GM12878 (cell line): ENCODE measurements around the gene DNAI7. TPM values are rescaled to one million over a fixed set of nuclear protein-coding genes. Genes with fewer than 3 reads are reported as not detected.

Source experiments
- EZH2 ChIP-seq: IDR thresholded peaks from 2 replicates; pipeline ENCODE4 v1.6.1; 2012; ENCODE audit warnings: low read depth, mild to moderate bottlenecking, control low read depth, inconsistent platforms, low read length, borderline replicate concordance; ENCODE audit not compliant: control insufficient read depth
- GABPA ChIP-seq: IDR thresholded peaks from 2 replicates; pipeline ENCODE4 v1.6.1; 2014; ENCODE audit warnings: antibody characterized with exemption, low read depth, mild to moderate bottlenecking, inconsistent platforms
- LARP7 ChIP-seq: fragments of 450-650 bp; IDR thresholded peaks from 2 replicates; pipeline ENCODE4 v1.6.1; 2017; ENCODE audit warnings: mild to moderate bottlenecking
- MYB ChIP-seq: fragments of 150-350 bp; IDR thresholded peaks from 2 replicates; pipeline ENCODE4 v1.6.1; 2014; ENCODE audit warnings: mild to moderate bottlenecking, low read depth, low read length, borderline replicate concordance
- NBN ChIP-seq: fragments of 450-650 bp; IDR thresholded peaks from 2 replicates; pipeline ENCODE4 v1.6.1; 2016
- NR2C2 ChIP-seq: IDR thresholded peaks from 2 replicates; pipeline ENCODE4 v1.6.1; 2011; ENCODE audit warnings: borderline replicate concordance, low read depth; ENCODE audit not compliant: control insufficient read depth, insufficient read length
- NRF1 ChIP-seq: conservative IDR thresholded peaks from 2 replicates; pipeline ENCODE4 v1.6.1; 2011; ENCODE audit warnings: mild to moderate bottlenecking, low read depth, low read length, improper control_type of control experiment
- POLR2A ChIP-seq: IDR thresholded peaks from 2 replicates; pipeline ENCODE4 v1.6.1; 2011; ENCODE audit warnings: low read depth, mild to moderate bottlenecking, low read length
- SMC3 ChIP-seq: IDR thresholded peaks from 2 replicates; pipeline ENCODE4 v1.6.1; 2011; ENCODE audit warnings: low read length, improper control_type of control experiment, borderline replicate concordance
- SP1 ChIP-seq: IDR thresholded peaks from one replicate; pipeline ENCODE4 v1.6.1; 2011; ENCODE audit warnings: low read depth, low read length
- TCF12 ChIP-seq: IDR thresholded peaks from 2 replicates; pipeline ENCODE4 v1.6.1; 2011; ENCODE audit warnings: low read depth, mild to moderate bottlenecking, low read length
- ZNF274 ChIP-seq: IDR thresholded peaks from one replicate; pipeline ENCODE4 v1.8.0; 2011; ENCODE audit not compliant: insufficient read length, insufficient read depth
- polyA plus RNA-seq, 11 experiments: library from polyadenylated mRNA; depleted of rRNA in 4 of 11; unstranded in 6 of 11; stranded (reverse) in 5 of 11; fragments of >200 nt; fragmentation: Nextera tagmentation in 4 of 11; fragmentation: Illumina TruSeq in 1 of 11; extraction: Ambion mirVana in 4 of 11; extraction: Trizol in 1 of 11; gene quantifications; 1 replicate in 1 of 11; 2 replicates in 10 of 11; pipeline versions ENCODE4 v1.2.1 to v1.2.3, GENCODE V29; 2011 to 2016; ENCODE audit warnings: inconsistent platforms in 2 of 11, missing spikeins in 2 of 11, low read depth in 1 of 11
- total RNA-seq, 4 experiments: library from RNA; depleted of rRNA in 3 of 4; stranded (reverse); fragments of >200 nt in 3 of 4; fragmentation: Illumina TruSeq in 1 of 4; extraction: Trizol in 1 of 4; gene quantifications; 2 replicates each; pipeline versions ENCODE4 v1.2.1 to v1.2.3, GENCODE V29; 2013 to 2021
- TF ChIP-seq, protein P1 (sequence below): fragments of 450-650 bp; IDR thresholded peaks from 2 replicates; pipeline ENCODE4 v1.6.1; 2017; ENCODE audit warnings: mild to moderate bottlenecking, low read depth, inconsistent platforms; ENCODE audit not compliant: poor library complexity, severe bottlenecking
- TF ChIP-seq, protein P2 (sequence below), 3 experiments: IDR thresholded peaks in 2 of 3; conservative IDR thresholded peaks in 1 of 3; 2 replicates each; pipeline ENCODE4 v1.5.1; 2011; ENCODE audit warnings: low read depth in 3 of 3, low read length in 3 of 3, mild to moderate bottlenecking in 3 of 3, control low read depth in 2 of 3, moderate library complexity in 2 of 3, inconsistent platforms in 1 of 3, mixed read lengths in 1 of 3; ENCODE audit not compliant: control insufficient read depth in 2 of 3, insufficient read depth in 1 of 3; ENCODE audit errors: extremely low read depth in 1 of 3
- TF ChIP-seq, protein P3 (sequence below): fragments of 450-650 bp; IDR thresholded peaks from 2 replicates; pipeline ENCODE4 v1.6.1; 2017; ENCODE audit warnings: low read depth, mild to moderate bottlenecking, moderate library complexity
- TF ChIP-seq, protein P4 (sequence below): fragments of 450-650 bp; IDR thresholded peaks from 2 replicates; pipeline ENCODE4 v1.6.1; 2017; ENCODE audit warnings: borderline replicate concordance

DNAI7 gene
- total and polyA plus RNA-seq, 10 of the 15 experiments (the other 5 are each of a cell fraction or from before 2014, with no cell fraction given) = 0.05 to 0.48 (median 0.13) TPM; not detected in 4

DNA sequence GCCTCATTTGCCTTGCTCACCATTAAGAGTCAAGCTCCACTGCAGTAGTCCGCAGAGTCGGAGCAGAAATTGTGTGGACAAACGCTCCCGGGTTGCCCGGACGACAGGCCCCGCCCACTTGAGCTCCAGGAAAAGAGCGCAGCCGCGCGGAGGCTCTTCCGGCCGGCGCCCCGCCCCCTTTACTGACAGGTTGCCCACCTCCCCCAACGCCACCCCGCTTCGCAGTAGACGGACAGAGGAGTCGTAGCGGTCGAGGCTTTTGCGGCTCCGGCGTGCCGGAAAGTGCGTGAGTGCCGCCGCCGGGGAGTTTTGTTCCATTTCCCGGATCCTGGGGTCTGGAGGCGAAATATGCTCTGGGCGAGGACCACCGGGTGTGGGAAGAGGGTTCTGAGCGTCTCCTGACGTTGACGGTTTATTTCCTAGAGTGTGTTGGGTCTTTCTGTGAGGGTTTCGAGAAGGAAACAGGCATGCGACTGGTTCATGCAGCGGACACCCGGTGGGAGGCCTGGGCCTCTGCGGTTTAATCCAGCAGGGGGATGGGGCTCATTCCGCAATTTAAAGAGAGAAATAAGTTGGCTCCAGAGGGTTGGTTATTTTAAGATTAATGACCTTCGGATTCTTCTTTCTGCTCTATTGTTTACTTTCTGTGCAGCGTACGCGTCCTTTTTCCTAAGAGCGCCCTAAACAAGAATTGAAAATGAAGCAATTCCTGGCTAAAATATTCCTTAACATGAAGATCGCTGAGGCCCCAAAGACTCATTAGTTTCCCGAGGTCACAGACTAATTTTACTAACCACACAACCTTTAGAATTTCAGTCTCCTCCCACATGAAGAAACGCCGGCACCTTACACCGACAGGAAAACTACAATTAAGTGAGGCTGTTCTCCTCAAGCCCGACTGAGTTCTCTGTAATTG, at the start of gene DNAI7, which contains the start of gene ETFRF1 (continued):
- TF ChIP-seq, protein P1, sequence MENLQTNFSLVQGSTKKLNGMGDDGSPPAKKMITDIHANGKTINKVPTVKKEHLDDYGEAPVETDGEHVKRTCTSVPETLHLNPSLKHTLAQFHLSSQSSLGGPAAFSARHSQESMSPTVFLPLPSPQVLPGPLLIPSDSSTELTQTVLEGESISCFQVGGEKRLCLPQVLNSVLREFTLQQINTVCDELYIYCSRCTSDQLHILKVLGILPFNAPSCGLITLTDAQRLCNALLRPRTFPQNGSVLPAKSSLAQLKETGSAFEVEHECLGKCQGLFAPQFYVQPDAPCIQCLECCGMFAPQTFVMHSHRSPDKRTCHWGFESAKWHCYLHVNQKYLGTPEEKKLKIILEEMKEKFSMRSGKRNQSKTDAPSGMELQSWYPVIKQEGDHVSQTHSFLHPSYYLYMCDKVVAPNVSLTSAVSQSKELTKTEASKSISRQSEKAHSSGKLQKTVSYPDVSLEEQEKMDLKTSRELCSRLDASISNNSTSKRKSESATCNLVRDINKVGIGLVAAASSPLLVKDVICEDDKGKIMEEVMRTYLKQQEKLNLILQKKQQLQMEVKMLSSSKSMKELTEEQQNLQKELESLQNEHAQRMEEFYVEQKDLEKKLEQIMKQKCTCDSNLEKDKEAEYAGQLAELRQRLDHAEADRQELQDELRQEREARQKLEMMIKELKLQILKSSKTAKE = no peak
- TF ChIP-seq MYB (no peak), SP1 (peak; percentile 52), EZH2 (no peak), NR2C2 (no peak), LARP7 (no peak), NBN (peak; percentile 81), NRF1 (peak; percentile 44), TCF12 (peak; percentile 59; the same call in 1 of the 2 replicates), GABPA (0 out of 2 replicates have a peak, but pooled peaks have one; percentile 27), POLR2A (peak; percentile 90), ZNF274 (no peak), SMC3 (no peak)
- TF ChIP-seq, protein P2, sequence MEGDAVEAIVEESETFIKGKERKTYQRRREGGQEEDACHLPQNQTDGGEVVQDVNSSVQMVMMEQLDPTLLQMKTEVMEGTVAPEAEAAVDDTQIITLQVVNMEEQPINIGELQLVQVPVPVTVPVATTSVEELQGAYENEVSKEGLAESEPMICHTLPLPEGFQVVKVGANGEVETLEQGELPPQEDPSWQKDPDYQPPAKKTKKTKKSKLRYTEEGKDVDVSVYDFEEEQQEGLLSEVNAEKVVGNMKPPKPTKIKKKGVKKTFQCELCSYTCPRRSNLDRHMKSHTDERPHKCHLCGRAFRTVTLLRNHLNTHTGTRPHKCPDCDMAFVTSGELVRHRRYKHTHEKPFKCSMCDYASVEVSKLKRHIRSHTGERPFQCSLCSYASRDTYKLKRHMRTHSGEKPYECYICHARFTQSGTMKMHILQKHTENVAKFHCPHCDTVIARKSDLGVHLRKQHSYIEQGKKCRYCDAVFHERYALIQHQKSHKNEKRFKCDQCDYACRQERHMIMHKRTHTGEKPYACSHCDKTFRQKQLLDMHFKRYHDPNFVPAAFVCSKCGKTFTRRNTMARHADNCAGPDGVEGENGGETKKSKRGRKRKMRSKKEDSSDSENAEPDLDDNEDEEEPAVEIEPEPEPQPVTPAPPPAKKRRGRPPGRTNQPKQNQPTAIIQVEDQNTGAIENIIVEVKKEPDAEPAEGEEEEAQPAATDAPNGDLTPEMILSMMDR (IDR thresholded peaks at IDR 0.05 in 2 of 3, conservative IDR thresholded peaks at IDR 0.05 in 1 of 3; ENCODE audit: control insufficient read depth in 2 of 3, extremely low read depth in 1 of 3, insufficient read depth in 1 of 3, low read depth in 3 of 3, low read length in 3 of 3) = no peak
- TF ChIP-seq, protein P3, sequence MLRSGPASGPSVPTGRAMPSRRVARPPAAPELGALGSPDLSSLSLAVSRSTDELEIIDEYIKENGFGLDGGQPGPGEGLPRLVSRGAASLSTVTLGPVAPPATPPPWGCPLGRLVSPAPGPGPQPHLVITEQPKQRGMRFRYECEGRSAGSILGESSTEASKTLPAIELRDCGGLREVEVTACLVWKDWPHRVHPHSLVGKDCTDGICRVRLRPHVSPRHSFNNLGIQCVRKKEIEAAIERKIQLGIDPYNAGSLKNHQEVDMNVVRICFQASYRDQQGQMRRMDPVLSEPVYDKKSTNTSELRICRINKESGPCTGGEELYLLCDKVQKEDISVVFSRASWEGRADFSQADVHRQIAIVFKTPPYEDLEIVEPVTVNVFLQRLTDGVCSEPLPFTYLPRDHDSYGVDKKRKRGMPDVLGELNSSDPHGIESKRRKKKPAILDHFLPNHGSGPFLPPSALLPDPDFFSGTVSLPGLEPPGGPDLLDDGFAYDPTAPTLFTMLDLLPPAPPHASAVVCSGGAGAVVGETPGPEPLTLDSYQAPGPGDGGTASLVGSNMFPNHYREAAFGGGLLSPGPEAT = peak; percentile 68
- TF ChIP-seq, protein P4, sequence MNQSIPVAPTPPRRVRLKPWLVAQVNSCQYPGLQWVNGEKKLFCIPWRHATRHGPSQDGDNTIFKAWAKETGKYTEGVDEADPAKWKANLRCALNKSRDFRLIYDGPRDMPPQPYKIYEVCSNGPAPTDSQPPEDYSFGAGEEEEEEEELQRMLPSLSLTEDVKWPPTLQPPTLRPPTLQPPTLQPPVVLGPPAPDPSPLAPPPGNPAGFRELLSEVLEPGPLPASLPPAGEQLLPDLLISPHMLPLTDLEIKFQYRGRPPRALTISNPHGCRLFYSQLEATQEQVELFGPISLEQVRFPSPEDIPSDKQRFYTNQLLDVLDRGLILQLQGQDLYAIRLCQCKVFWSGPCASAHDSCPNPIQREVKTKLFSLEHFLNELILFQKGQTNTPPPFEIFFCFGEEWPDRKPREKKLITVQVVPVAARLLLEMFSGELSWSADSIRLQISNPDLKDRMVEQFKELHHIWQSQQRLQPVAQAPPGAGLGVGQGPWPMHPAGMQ = 0 out of 2 replicates have a peak, but pooled peaks have one; percentile 48
